C4-2B (cell line): ENCODE results near the gene HIVEP3.

Experiments used
- ZFX ChIP-seq: fragments of 450-650 bp; IDR thresholded peaks from 2 replicates; pipeline ENCODE4 v1.6.1; 2017
- TF ChIP-seq, protein P1 (sequence below): fragments of 450-650 bp; conservative IDR thresholded peaks from 2 replicates; pipeline ENCODE4 v1.5.1; 2017; ENCODE audit warnings: mild to moderate bottlenecking

DNA sequence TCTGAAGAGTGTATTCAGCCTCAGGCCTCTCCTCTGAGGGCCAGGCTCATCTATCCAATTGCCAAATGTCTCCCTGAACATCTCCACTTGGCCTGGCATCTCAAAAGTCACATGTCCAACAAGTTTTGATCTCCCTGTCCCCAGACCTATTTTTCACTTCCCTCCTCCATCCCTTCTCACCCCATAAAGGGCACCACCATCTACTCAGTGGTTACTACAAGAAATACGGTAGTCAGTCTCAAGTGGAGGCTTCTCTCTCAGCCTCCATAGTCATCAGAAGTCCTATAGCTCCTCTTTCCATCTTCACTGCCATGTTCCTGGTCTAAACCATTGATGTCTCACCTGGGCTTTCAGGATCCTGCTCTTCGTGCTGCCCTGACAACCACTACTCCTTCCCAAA, 351.8 kb downstream of the HIVEP3 start:
- TF ChIP-seq, protein P1, sequence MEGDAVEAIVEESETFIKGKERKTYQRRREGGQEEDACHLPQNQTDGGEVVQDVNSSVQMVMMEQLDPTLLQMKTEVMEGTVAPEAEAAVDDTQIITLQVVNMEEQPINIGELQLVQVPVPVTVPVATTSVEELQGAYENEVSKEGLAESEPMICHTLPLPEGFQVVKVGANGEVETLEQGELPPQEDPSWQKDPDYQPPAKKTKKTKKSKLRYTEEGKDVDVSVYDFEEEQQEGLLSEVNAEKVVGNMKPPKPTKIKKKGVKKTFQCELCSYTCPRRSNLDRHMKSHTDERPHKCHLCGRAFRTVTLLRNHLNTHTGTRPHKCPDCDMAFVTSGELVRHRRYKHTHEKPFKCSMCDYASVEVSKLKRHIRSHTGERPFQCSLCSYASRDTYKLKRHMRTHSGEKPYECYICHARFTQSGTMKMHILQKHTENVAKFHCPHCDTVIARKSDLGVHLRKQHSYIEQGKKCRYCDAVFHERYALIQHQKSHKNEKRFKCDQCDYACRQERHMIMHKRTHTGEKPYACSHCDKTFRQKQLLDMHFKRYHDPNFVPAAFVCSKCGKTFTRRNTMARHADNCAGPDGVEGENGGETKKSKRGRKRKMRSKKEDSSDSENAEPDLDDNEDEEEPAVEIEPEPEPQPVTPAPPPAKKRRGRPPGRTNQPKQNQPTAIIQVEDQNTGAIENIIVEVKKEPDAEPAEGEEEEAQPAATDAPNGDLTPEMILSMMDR = no peak
- no peak for TF ChIP-seq ZFX
